ENCODE results near the gene CALCOCO2. TPM values are rescaled to one million over a fixed set of nuclear protein-coding genes. Genes with fewer than 3 reads are reported as not detected.

CALCOCO2 gene
- polyA plus RNA-seq, 2 of the 4 experiments (the other 2 are of a cell fraction): 71.6 to 194 TPM

DNA sequence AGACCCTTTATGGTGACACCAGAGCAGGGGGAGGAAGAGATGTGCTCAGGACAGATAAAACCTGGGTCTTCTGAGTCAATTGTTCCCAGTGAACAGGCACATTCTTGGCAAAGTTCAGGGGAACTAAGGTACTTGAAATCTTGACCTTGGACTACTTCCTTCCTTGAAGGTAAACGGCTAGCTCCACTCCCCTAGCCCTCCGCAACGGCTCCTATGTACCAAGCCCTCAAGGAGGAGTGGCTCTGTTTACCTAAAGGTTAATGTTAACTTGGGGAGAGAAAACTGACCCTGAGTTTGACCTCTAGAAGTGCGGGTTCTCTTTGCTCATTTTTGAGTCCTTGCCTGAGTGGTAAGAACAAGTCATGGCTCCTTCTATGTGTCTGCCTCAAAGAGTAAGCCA, 21.7 kb upstream of the CALCOCO2 start:
- peak overlapping the region; percentile 76 to 81 for H3K27ac ChIP-seq
- H3K4me1 ChIP-seq: peaks cover 43% of the 10 kb centered on the region
- DNase-seq (ENCODE audit: low read depth in 1 of 2, low spot score in 1 of 2): peak in 1 of 2 experiments; percentile 70
- ChIA-PET CTCF (interaction anchor here (0.9 to 70.2 kb wide), 7 partner anchors 6 to 223 kb away, joined by 3 to 3251 read pairs (median 91); partner anchors contain the start of genes ATP5MC1, CALCOCO2, HOXB13 and PRAC1), POLR2A (no interaction called here)
- no peak overlapping the region for H3K4me3 ChIP-seq
- peak overlapping the region; percentile 74 for H3K4me2 ChIP-seq
- 4% methylated on average over 4 of the region's 4 CpGs for WGBS (ENCODE audit: missing lambda C conversion rate)
- ATAC-seq: peak in 1 of 2 experiments; percentile 40; a peak in 1 of 6 replicates
- TF ChIP-seq JUN (IDR thresholded peaks at IDR 0.05): peak in 1 of 2 experiments; percentile 23; a peak in 1 of 5 replicates
- TF ChIP-seq, protein P1, sequence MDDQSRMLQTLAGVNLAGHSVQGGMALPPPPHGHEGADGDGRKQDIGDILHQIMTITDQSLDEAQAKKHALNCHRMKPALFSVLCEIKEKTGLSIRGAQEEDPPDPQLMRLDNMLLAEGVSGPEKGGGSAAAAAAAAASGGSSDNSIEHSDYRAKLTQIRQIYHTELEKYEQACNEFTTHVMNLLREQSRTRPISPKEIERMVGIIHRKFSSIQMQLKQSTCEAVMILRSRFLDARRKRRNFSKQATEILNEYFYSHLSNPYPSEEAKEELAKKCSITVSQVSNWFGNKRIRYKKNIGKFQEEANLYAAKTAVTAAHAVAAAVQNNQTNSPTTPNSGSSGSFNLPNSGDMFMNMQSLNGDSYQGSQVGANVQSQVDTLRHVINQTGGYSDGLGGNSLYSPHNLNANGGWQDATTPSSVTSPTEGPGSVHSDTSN (IDR thresholded peaks at IDR 0.05): no peak
- H3K9me3 ChIP-seq: no peaks in the 10 kb centered on the region
- peak; percentile 46 for FAIRE-seq

DNA sequence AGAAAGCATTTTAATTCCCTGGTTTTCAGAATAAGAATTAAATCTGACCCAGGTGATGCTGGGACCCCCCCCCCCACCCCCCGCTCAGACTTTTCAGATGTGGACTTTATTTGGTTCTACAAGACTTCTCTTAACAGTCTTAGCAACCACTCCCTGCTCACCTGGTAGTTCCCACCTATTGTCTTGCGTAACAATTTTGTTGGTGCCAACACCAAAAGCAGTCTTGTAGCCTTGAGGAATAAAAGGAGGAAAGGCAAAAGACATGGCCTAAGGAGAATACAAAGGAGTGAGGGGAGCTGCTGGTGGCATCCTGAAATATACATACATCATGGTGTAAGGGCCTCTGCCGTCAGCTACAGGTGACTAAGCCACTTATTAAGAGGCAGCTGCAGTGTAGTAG, 18.8 kb upstream of the CALCOCO2 start:
- Histone ChIP-seq H3K4me3 (no peak overlapping the region), H3K27ac (peak overlapping the region in 1 of 2 experiments; percentile 46; a peak in 1 of 6 replicates), H3K4me2 (no peak overlapping the region), H3K4me1 (peaks cover 39% of the 10 kb centered on the region), H3K9me3 (no peaks in the 10 kb centered on the region)
- no peak for TF ChIP-seq SREBF2 (IDR thresholded peaks at IDR 0.05)
- peak in 1 of 2 experiments; percentile 56; a peak in 2 of 4 replicates for TF ChIP-seq CEBPB (IDR thresholded peaks at IDR 0.05)
- DNase-seq (ENCODE audit: low read depth in 1 of 2, low spot score in 1 of 2): no peak
- 86% methylated on average over 2 of the region's 3 CpGs for WGBS (ENCODE audit: missing lambda C conversion rate)
- CTCF ChIA-PET: interaction anchor here (1.1 to 70.2 kb wide), 7 partner anchors 10 to 220 kb away, joined by 3 to 3251 read pairs (median 41); partner anchors contain the start of genes ATP5MC1, CALCOCO2, HOXB13 and PRAC1
- ATAC-seq: no peak
- no peak for FAIRE-seq
- POLR2A ChIA-PET: no interaction called here

GRCh38 chr17:48814504-48814903, 16.3 kb upstream of the CALCOCO2 start:
- peak; percentile 88 for FAIRE-seq
- Histone ChIP-seq H3K4me1 (peaks cover 36% of the 10 kb centered on the region), H3K4me2 (no peak overlapping the region), H3K4me3 (no peak overlapping the region), H3K27ac (no peak overlapping the region), H3K9me3 (no peaks in the 10 kb centered on the region)
- POLR2A ChIA-PET: no interaction called here
- DNase-seq (ENCODE audit: low read depth in 1 of 2, low spot score in 1 of 2): peak; percentile 72 to 97
- TF ChIP-seq CTCF (IDR thresholded peaks at IDR 0.05) (peak; percentile 78), CEBPB (IDR thresholded peaks at IDR 0.05) (0 out of 4 replicates have a peak, but pooled peaks of 1 of the 2 experiments have one; percentile 5), KDM1A (IDR thresholded peaks at IDR 0.05; ENCODE audit: low read depth) (no peak), RAD21 (conservative IDR thresholded peaks at IDR 0.05 in 1 of 2, IDR thresholded peaks at IDR 0.05 in 1 of 2) (peak; percentile 63 to 81), SMC3 (IDR thresholded peaks at IDR 0.05) (peak; percentile 90)
- WGBS (ENCODE audit: missing lambda C conversion rate): 36% methylated on average over 7 of the region's 7 CpGs
- peak; percentile 50 to 51; a peak in 4 of 6 replicates for ATAC-seq
- CTCF ChIA-PET: interaction anchor here (0.6 to 70.2 kb wide), 22 partner anchors 12 to 1115 kb away, joined by 3 to 3251 read pairs (median 4); partner anchors contain the start of genes ATP5MC1, CALCOCO2, HOXB13 and PRAC1

GRCh38 chr17:48815311-48815710, 15.5 kb upstream of the CALCOCO2 start:
- ATAC-seq (no peak), DNase-seq (ENCODE audit: low read depth in 1 of 2, low spot score in 1 of 2) (no peak), FAIRE-seq (no peak)
- no peak for TF ChIP-seq MYC (IDR thresholded peaks at IDR 0.05; ENCODE audit: borderline replicate concordance, low read length)
- no peak for TF ChIP-seq KDM1A (IDR thresholded peaks at IDR 0.05; ENCODE audit: low read depth)
- Histone ChIP-seq H3K9me3 (no peaks in the 10 kb centered on the region), H3K4me2 (no peak overlapping the region), H3K27ac (no peak overlapping the region), H3K4me3 (no peak overlapping the region), H3K4me1 (peaks cover 29% of the 10 kb centered on the region; the same call in 2 of the 3 replicates)
- 83% methylated on average over 3 of the region's 3 CpGs for WGBS (ENCODE audit: missing lambda C conversion rate)
- ChIA-PET POLR2A (no interaction called here), CTCF (interaction anchor here (0.6 to 70.2 kb wide), 16 partner anchors 13 to 1116 kb away, joined by 3 to 3251 read pairs (median 4); partner anchors contain the start of genes ATP5MC1, CALCOCO2, HOXB13 and PRAC1)

DNA sequence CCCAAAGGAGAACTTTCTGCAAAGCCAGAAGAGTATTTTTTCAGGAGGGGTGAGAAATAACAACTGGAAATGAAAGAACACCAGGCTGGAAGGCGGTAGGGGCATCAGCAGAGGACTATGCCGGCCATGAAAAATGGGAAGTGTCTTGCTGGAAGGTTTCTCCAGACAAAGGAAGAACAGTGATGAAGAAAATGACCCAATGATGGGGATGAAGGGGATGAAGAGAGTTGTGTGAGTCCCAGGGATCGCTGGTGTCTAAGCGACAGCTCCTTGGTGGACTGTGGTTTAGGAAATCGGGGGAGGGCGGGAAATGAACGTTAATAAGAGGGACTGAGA, 14.4 kb upstream of the CALCOCO2 start:
- POLR2A ChIA-PET: no interaction called here
- H3K4me2 ChIP-seq: peak overlapping the region; percentile 87
- no peak for TF ChIP-seq FOSL2 (IDR thresholded peaks at IDR 0.05)
- TF ChIP-seq FOSL2 (CRISPR knock-in tag; IDR thresholded peaks at IDR 0.05): no peak
- TF ChIP-seq RNF2 (IDR thresholded peaks at IDR 0.05; ENCODE audit: borderline replicate concordance, low read depth): no peak
- H3K4me1 ChIP-seq: peaks cover 28% of the 10 kb centered on the region; the same call in 2 of the 3 replicates
- H3K9me3 ChIP-seq: no peaks in the 10 kb centered on the region
- 38% methylated on average over 7 of the region's 7 CpGs for WGBS (ENCODE audit: missing lambda C conversion rate)
- ATAC-seq: no peak
- CTCF ChIA-PET: interaction anchor here (0.6 to 70.2 kb wide), 10 partner anchors 14 to 336 kb away, joined by 3 to 3251 read pairs (median 8); partner anchors contain the start of genes ATP5MC1, CALCOCO2, HOXB13 and PRAC1
- peak overlapping the region; percentile 54 for H3K4me3 ChIP-seq
- H3K27ac ChIP-seq: peak overlapping the region; percentile 49 to 76
- DNase-seq (ENCODE audit: low read depth in 1 of 2, low spot score in 1 of 2): no peak
- no peak for FAIRE-seq

All from A549 (cell line).